OCI-LY7 (cell line): ENCODE data around the gene PCSK7. TPM values are rescaled to one million over a fixed set of nuclear protein-coding genes. Genes with fewer than 3 reads are reported as not detected.
A peak's percentile ranks its signal among the peaks of the same experiment; 100 is the strongest.

Experiments
- BruUV-seq: library from RNA; stranded (reverse); fragments of 400-500 nt; replicated peaks from 2 replicates; lab custom pipeline; 2021; lab: Mats Ljungman, UMichigan
- CTCF ChIA-PET: fragments of 300-600 bp; sonication (Branson Sonifier 250); formaldehyde crosslinking; loops from one replicate; lab custom pipeline; 2022; ENCODE audit warnings: antibody characterized with exemption; ENCODE audit not compliant: unreplicated experiment; lab: Charles Lee
- POLR2A ChIA-PET: fragments of 300-600 bp; sonication (Branson Sonifier 250); formaldehyde crosslinking; loops from one replicate; lab custom pipeline; 2022; ENCODE audit warnings: antibody characterized with exemption; lab: Charles Lee
- DNase-seq: peaks from one replicate; pipeline ENCODE4 v3.0.0-alpha.2; 2015; ENCODE audit warnings: low spot score
- H2AFZ ChIP-seq: fragments of 200-600 bp; sonication (generic), shearing (Covaris generic); 2 replicates; pipeline ENCODE4 v1.6.1; 2014; ENCODE audit warnings: mild to moderate bottlenecking, antibody characterized with exemption, low read length, moderate library complexity
- H3K27ac ChIP-seq: fragments of 200-600 bp; sonication (generic); 2 replicates; pipeline ENCODE4 v1.5.1; 2014; ENCODE audit warnings: mixed run types, low read depth, mild to moderate bottlenecking, moderate library complexity, low read length, inconsistent platforms; ENCODE audit not compliant: poor library complexity, severe bottlenecking
- H3K36me3 ChIP-seq: fragments of 200-600 bp; sonication (generic); 2 replicates; pipeline ENCODE4 v1.6.1; 2014; ENCODE audit warnings: mild to moderate bottlenecking, antibody characterized with exemption, low read length, moderate library complexity, mixed read lengths; ENCODE audit not compliant: insufficient read depth
- H3K4me1 ChIP-seq: fragments of 200-600 bp; sonication (generic); 2 replicates; pipeline ENCODE4 v1.5.1; 2014; ENCODE audit warnings: mild to moderate bottlenecking, low read length; ENCODE audit not compliant: insufficient read depth, poor library complexity, severe bottlenecking
- H3K4me2 ChIP-seq: fragments of 200-600 bp; sonication (generic); 2 replicates; pipeline ENCODE4 v1.6.1; 2014; ENCODE audit warnings: mild to moderate bottlenecking, low read length
- H3K4me3 ChIP-seq: fragments of 200-600 bp; sonication (generic); 2 replicates; pipeline ENCODE4 v1.5.1; 2014; ENCODE audit warnings: mild to moderate bottlenecking, low read depth, low read length; ENCODE audit not compliant: poor library complexity, severe bottlenecking
- H3K79me2 ChIP-seq: fragments of 200-600 bp; sonication (generic); 2 replicates; pipeline ENCODE4 v1.6.1; 2016; ENCODE audit warnings: low read depth, mild to moderate bottlenecking, low read length, moderate library complexity, mixed read lengths; ENCODE audit not compliant: insufficient read depth
- H3K9me2 ChIP-seq: fragments of 200-600 bp; sonication (generic); 2 replicates; pipeline ENCODE4 v1.6.1; 2016; ENCODE audit warnings: mild to moderate bottlenecking, low read length, mixed read lengths; ENCODE audit not compliant: insufficient read depth
- H3K9me3 ChIP-seq: fragments of 200-600 bp; sonication (generic); 2 replicates; pipeline ENCODE4 v1.6.1; 2014; ENCODE audit warnings: mild to moderate bottlenecking, mixed run types, low read length, mixed read lengths
- H4K20me1 ChIP-seq: fragments of 200-600 bp; sonication (generic); 2 replicates; pipeline ENCODE4 v1.6.1; 2014; ENCODE audit warnings: mild to moderate bottlenecking, antibody characterized with exemption, low read length, moderate library complexity, mixed read lengths; ENCODE audit not compliant: insufficient read depth
- EZH2phosphoT487 ChIP-seq: fragments of 200-600 bp; sonication (generic); IDR thresholded peaks from 2 replicates; pipeline ENCODE4 v1.6.1; 2018; ENCODE audit warnings: low read depth, borderline replicate concordance, mild to moderate bottlenecking, mixed run types, antibody characterized with exemption, low read length, moderate library complexity, mixed read lengths
- intact Hi-C: fragments of 100-400 bp; cut with micrococcal nuclease; formaldehyde crosslinking; loops from one replicate; pipeline ENCODE4 v1.10.0; 2022; ENCODE audit not compliant: unreplicated experiment
- total RNA-seq, 2 experiments: library from RNA; depleted of rRNA in 1 of 2; stranded (reverse); fragments of >200 nt in 1 of 2; shearing (Covaris generic) in 1 of 2; gene quantifications; 2 replicates each; pipeline ENCODE4 v1.2.3, GENCODE V29; 2014 to 2022
- TF ChIP-seq, protein P1 (sequence below): fragments of 200-600 bp; sonication (generic); conservative IDR thresholded peaks from 2 replicates; pipeline ENCODE4 v1.5.1; 2014; ENCODE audit warnings: mild to moderate bottlenecking, antibody characterized with exemption, low read length, moderate library complexity, mixed read lengths

PCSK7 gene
- total RNA-seq, 2 experiments from 2014 or later: 44.1 to 91.2 TPM

DNA sequence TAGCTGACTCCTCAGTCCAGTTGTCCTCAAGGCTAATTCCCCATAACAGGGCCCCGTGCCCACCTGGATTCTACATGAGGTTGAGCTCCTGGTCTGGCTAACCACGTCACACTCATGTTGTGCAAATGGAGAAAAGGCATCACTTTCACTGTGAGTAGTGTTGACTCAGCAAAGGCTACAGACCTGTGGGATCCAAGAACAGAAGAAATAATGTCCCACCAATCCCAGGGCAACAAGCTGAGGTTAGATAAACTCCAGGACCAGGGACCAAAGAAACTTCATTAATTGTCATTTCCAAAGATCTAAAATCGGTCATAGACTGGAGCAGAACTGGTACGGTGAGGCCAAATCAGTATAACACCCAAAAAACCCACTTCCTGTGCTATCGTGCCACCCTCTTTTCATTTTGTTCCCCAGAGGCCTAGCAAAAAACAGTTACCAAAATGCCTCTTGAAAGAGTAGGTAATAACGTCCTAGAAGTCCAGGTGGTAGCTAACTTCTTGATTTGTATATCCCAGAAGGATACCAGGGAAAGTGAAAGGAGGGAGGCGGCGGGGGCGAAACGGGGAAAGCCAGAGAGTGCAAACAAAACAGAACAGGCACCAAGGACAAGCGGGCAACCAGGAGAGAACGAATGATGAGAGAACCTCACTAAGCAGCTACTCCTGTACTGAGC, 1.4 kb downstream of the PCSK7 start:
- no peaks in the 10 kb centered on the region for H3K9me3 ChIP-seq
- H3K79me2 ChIP-seq: peaks cover 37% of the 10 kb centered on the region
- H3K27ac ChIP-seq: peak overlapping the region; percentile 84
- TF ChIP-seq EZH2phosphoT487: no peak
- TF ChIP-seq, protein P1, sequence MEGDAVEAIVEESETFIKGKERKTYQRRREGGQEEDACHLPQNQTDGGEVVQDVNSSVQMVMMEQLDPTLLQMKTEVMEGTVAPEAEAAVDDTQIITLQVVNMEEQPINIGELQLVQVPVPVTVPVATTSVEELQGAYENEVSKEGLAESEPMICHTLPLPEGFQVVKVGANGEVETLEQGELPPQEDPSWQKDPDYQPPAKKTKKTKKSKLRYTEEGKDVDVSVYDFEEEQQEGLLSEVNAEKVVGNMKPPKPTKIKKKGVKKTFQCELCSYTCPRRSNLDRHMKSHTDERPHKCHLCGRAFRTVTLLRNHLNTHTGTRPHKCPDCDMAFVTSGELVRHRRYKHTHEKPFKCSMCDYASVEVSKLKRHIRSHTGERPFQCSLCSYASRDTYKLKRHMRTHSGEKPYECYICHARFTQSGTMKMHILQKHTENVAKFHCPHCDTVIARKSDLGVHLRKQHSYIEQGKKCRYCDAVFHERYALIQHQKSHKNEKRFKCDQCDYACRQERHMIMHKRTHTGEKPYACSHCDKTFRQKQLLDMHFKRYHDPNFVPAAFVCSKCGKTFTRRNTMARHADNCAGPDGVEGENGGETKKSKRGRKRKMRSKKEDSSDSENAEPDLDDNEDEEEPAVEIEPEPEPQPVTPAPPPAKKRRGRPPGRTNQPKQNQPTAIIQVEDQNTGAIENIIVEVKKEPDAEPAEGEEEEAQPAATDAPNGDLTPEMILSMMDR: no peak
- CTCF ChIA-PET: interaction anchor here (0.6 to 1.0 kb wide), 3 partner anchors 51 to 403 kb away, joined by 3 to 5 read pairs (median 3); partner anchors contain the start of gene SIDT2
- DNase-seq: peak; percentile 69
- no TSS peak for BruUV-seq
- peaks cover 40% of the 10 kb centered on the region for H3K36me3 ChIP-seq
- POLR2A ChIA-PET: interaction anchor here (0.5 to 3.3 kb wide), 12 partner anchors 8 to 1204 kb away, joined by 3 to 30 read pairs (median 3); partner anchors contain the start of genes PAFAH1B2 and SIDT2
- H3K4me2 ChIP-seq: peak overlapping the region; percentile 90
- intact Hi-C loops: loop anchor here (5.0 kb wide), 3 partner anchors 88 to 458 kb away; partner anchors contain the start of genes BUD13, PAFAH1B2 and ZPR1
- H4K20me1 ChIP-seq: no peaks in the 10 kb centered on the region
- peak overlapping the region; percentile 22; the same call in 1 of the 2 replicates for H2AFZ ChIP-seq
- H3K9me2 ChIP-seq: no peaks in the 10 kb centered on the region
- peaks cover 39% of the 10 kb centered on the region for H3K4me1 ChIP-seq
- H3K4me3 ChIP-seq: peak overlapping the region; percentile 99

DNA sequence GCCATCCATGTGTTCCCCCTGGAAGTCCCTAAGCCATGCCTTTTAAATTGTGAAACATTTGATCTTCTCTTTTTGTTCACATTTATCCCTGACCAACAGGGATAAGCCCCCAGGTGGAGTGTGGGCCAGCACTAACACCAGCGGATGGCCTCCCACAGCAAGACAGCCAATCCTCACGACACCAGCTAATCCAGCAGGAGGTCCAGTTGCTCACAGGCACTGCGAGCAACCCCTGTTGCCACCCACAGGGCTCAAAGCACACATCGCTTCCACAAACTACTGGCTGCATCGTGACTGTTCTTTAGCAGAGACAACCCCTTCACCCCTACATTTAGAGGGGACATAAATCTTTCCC, 2.0 kb downstream of the PCSK7 start:
- DNase-seq: no peak
- peak overlapping the region; percentile 99 for H3K4me3 ChIP-seq
- no peaks in the 10 kb centered on the region for H3K9me3 ChIP-seq
- H3K79me2 ChIP-seq: peaks cover 37% of the 10 kb centered on the region
- H3K36me3 ChIP-seq: peaks cover 44% of the 10 kb centered on the region
- no peak for TF ChIP-seq EZH2phosphoT487
- TF ChIP-seq, protein P1: no peak
- peaks cover 39% of the 10 kb centered on the region for H3K4me1 ChIP-seq
- no peaks in the 10 kb centered on the region for H3K9me2 ChIP-seq
- no peaks in the 10 kb centered on the region for H4K20me1 ChIP-seq
- BruUV-seq: TSS peak; percentile 39
- intact Hi-C loops: loop anchor here (5.0 kb wide), 3 partner anchors 88 to 458 kb away; partner anchors contain the start of genes BUD13, PAFAH1B2 and ZPR1
- peak overlapping the region; percentile 90 for H3K4me2 ChIP-seq
- ChIA-PET CTCF (interaction anchor here (0.6 to 1.0 kb wide), 3 partner anchors 50 to 403 kb away, joined by 3 to 5 read pairs (median 3); partner anchors contain the start of gene SIDT2), POLR2A (interaction anchor here (0.5 to 3.3 kb wide), 6 partner anchors 8 to 501 kb away, joined by 3 to 30 read pairs (median 6); partner anchors contain the start of genes PAFAH1B2 and SIDT2)
- peak overlapping the region; percentile 22; the same call in 1 of the 2 replicates for H2AFZ ChIP-seq
- H3K27ac ChIP-seq: peak overlapping the region; percentile 84
